GM23338 (cell line): ENCODE data around the gene NANOGP8. TPM values are rescaled to one million over a fixed set of nuclear protein-coding genes. Genes with fewer than 3 reads are reported as not detected.

Experiments
- ATAC-seq: fragments of 200-7000 bp; cut with Tn5 transposase; 3 replicates; pipeline ENCODE4 v1.9.1; 2020
- DNase-seq: peaks from one replicate; pipeline ENCODE4 v3.0.0-alpha.2; 2015; ENCODE audit warnings: low spot score
- H2AFZ ChIP-seq: fragments of 200-600 bp; sonication (generic); 2 replicates; pipeline ENCODE4 v1.8.0; 2016; ENCODE audit warnings: antibody characterized with exemption, mild to moderate bottlenecking, moderate library complexity
- H3F3A ChIP-seq: fragments of 200-600 bp; sonication (generic); replicated peaks from 2 replicates; pipeline ENCODE4 v1.8.0; 2017; ENCODE audit warnings: antibody characterized with exemption, mixed run types, low read depth
- H3K27ac ChIP-seq: fragments of 200-600 bp; sonication (generic); 2 replicates; pipeline ENCODE4 v1.6.1; 2016; ENCODE audit warnings: low read depth
- H3K27me3 ChIP-seq: fragments of 200-600 bp; sonication (generic); 2 replicates; pipeline ENCODE4 v1.8.0; 2016; ENCODE audit warnings: mild to moderate bottlenecking, mixed run types, moderate library complexity; ENCODE audit not compliant: insufficient read depth
- H3K36me3 ChIP-seq: fragments of 200-600 bp; sonication (generic); 2 replicates; pipeline ENCODE4 v1.8.0; 2016; ENCODE audit warnings: mild to moderate bottlenecking; ENCODE audit not compliant: insufficient read depth
- H3K4me1 ChIP-seq: fragments of 200-600 bp; sonication (generic); 2 replicates; pipeline ENCODE4 v1.8.0; 2016; ENCODE audit warnings: mild to moderate bottlenecking, moderate library complexity; ENCODE audit not compliant: insufficient read depth
- H3K4me2 ChIP-seq: fragments of 200-600 bp; sonication (generic); 2 replicates; pipeline ENCODE4 v1.7.1; 2017; ENCODE audit warnings: mixed run types
- H3K4me3 ChIP-seq: fragments of 200-600 bp; sonication (generic); 2 replicates; pipeline ENCODE4 v1.6.1; 2016; ENCODE audit warnings: mixed run types
- H3K79me2 ChIP-seq: fragments of 200-600 bp; sonication (generic); replicated peaks from 2 replicates; pipeline ENCODE4 v1.8.0; 2017; ENCODE audit warnings: mild to moderate bottlenecking; ENCODE audit not compliant: insufficient read depth
- H3K9me2 ChIP-seq: fragments of 200-600 bp; sonication (generic); 2 replicates; pipeline ENCODE4 v1.8.0; 2017; ENCODE audit not compliant: insufficient read depth
- H4K20me1 ChIP-seq: fragments of 200-600 bp; sonication (generic); replicated peaks from 2 replicates; pipeline ENCODE4 v1.8.0; 2017; ENCODE audit warnings: mild to moderate bottlenecking; ENCODE audit not compliant: insufficient read depth
- H3K27ac Mint-ChIP-seq: 2 replicates; pipeline ENCODE4 v1.8.0; 2020; ENCODE audit warnings: inconsistent platforms, mild to moderate bottlenecking, moderate library complexity, mixed read lengths
- H3K27me3 Mint-ChIP-seq: 3 replicates; pipeline ENCODE4 v1.8.0; 2022; ENCODE audit warnings: low read depth, mild to moderate bottlenecking, moderate library complexity, mixed read lengths, inconsistent platforms; ENCODE audit not compliant: insufficient read depth, poor library complexity
- H3K36me3 Mint-ChIP-seq: 3 replicates; pipeline ENCODE4 v1.8.0; 2021; ENCODE audit warnings: low read depth, mild to moderate bottlenecking, inconsistent platforms, moderate library complexity, mixed read lengths
- H3K4me1 Mint-ChIP-seq: 3 replicates; pipeline ENCODE4 v1.8.0; 2020; ENCODE audit warnings: mild to moderate bottlenecking, inconsistent platforms, mixed read lengths
- H3K4me3 Mint-ChIP-seq: 3 replicates; pipeline ENCODE4 v1.8.0; 2021; ENCODE audit warnings: moderate library complexity, mild to moderate bottlenecking, inconsistent platforms, mixed read lengths
- H3K9me3 Mint-ChIP-seq: 3 replicates; pipeline ENCODE4 v1.8.0; 2020; ENCODE audit warnings: moderate library complexity, mild to moderate bottlenecking, inconsistent platforms, mixed read lengths
- EZH2 ChIP-seq: fragments of 200-600 bp; sonication (generic); IDR thresholded peaks from one replicate; pipeline ENCODE4 v1.8.0; 2017; ENCODE audit warnings: antibody characterized with exemption, mild to moderate bottlenecking, low read depth; ENCODE audit not compliant: unreplicated experiment
- EZH2phosphoT487 ChIP-seq: fragments of 200-600 bp; sonication (generic); IDR thresholded peaks from one replicate; pipeline ENCODE4 v1.8.1; 2018; ENCODE audit warnings: antibody characterized with exemption; ENCODE audit not compliant: unreplicated experiment
- STAT1 ChIP-seq: IDR thresholded peaks from one replicate; pipeline ENCODE4 v1.6.1; 2016; ENCODE audit warnings: antibody characterized with exemption; ENCODE audit not compliant: unreplicated experiment
- ZNF331 ChIP-seq: fragments of 250-450 bp; sonication (Bioruptor Pico); IDR thresholded peaks from 2 replicates; pipeline ENCODE4 v1.5.0; 2020; ENCODE audit warnings: low read depth, mild to moderate bottlenecking, moderate library complexity
- ZNF462 ChIP-seq: fragments of 250-450 bp; sonication (Bioruptor Pico); IDR thresholded peaks from 2 replicates; pipeline ENCODE4 v1.5.0; 2020; ENCODE audit warnings: mild to moderate bottlenecking, moderate library complexity
- polyA plus RNA-seq: library from polyadenylated mRNA; unstranded; fragments of >200 nt; fragmentation: Nextera tagmentation; extraction: Ambion mirVana; gene quantifications from 2 replicates; pipeline ENCODE4 v1.2.1, GENCODE V29; 2016
- total RNA-seq: library from RNA; depleted of rRNA; stranded (reverse); fragments of >200 nt; shearing (Covaris generic); gene quantifications from 2 replicates; pipeline ENCODE4 v1.2.3, GENCODE V29; 2014
- TF ChIP-seq, protein P1 (sequence below): IDR thresholded peaks from one replicate; pipeline ENCODE4 v1.6.1; 2018; ENCODE audit warnings: antibody characterized with exemption; ENCODE audit not compliant: unreplicated experiment

NANOGP8 gene
- total and polyA plus RNA-seq, 2 experiments from 2014 or later = 8.5 to 53.4 TPM

GRCh38 chr15:35126236-35126635 lies 41.1 kb upstream of the NANOGP8 start (continued):
- TF ChIP-seq ZNF462 (no peak), STAT1 (no peak), EZH2 (no peak)

GRCh38 chr15:35123743-35124142 lies 38.6 kb upstream of the NANOGP8 start:
- no peak overlapping the region for H3K27ac ChIP-seq
- H4K20me1 ChIP-seq = no peaks in the 10 kb centered on the region
- H3K4me3 ChIP-seq = no peak overlapping the region
- H3K4me2 ChIP-seq = no peak overlapping the region
- DNase-seq (no peak), ATAC-seq (no peak)
- H2AFZ ChIP-seq = no peak overlapping the region
- Mint-ChIP-seq H3K9me3 (peaks cover 3% of the 10 kb centered on the region; the same call in 1 of the 3 replicates), H3K27me3 (peaks cover 2% of the 10 kb centered on the region), H3K4me3 (no peak overlapping the region), H3K27ac (no peak overlapping the region), H3K4me1 (peaks cover 3% of the 10 kb centered on the region; the same call in 1 of the 3 replicates), H3K36me3 (no peaks in the 10 kb centered on the region)
- H3K27me3 ChIP-seq = no peaks in the 10 kb centered on the region
- H3K9me2 ChIP-seq = no peaks in the 10 kb centered on the region
- H3K4me1 ChIP-seq = no peaks in the 10 kb centered on the region
- no peaks in the 10 kb centered on the region for H3K79me2 ChIP-seq
- no peaks in the 10 kb centered on the region for H3K36me3 ChIP-seq
- H3F3A ChIP-seq = no peaks in the 10 kb centered on the region
- TF ChIP-seq EZH2phosphoT487 = no peak
- no peak for TF ChIP-seq ZNF331 (CRISPR knock-in tag)
- TF ChIP-seq, protein P1, sequence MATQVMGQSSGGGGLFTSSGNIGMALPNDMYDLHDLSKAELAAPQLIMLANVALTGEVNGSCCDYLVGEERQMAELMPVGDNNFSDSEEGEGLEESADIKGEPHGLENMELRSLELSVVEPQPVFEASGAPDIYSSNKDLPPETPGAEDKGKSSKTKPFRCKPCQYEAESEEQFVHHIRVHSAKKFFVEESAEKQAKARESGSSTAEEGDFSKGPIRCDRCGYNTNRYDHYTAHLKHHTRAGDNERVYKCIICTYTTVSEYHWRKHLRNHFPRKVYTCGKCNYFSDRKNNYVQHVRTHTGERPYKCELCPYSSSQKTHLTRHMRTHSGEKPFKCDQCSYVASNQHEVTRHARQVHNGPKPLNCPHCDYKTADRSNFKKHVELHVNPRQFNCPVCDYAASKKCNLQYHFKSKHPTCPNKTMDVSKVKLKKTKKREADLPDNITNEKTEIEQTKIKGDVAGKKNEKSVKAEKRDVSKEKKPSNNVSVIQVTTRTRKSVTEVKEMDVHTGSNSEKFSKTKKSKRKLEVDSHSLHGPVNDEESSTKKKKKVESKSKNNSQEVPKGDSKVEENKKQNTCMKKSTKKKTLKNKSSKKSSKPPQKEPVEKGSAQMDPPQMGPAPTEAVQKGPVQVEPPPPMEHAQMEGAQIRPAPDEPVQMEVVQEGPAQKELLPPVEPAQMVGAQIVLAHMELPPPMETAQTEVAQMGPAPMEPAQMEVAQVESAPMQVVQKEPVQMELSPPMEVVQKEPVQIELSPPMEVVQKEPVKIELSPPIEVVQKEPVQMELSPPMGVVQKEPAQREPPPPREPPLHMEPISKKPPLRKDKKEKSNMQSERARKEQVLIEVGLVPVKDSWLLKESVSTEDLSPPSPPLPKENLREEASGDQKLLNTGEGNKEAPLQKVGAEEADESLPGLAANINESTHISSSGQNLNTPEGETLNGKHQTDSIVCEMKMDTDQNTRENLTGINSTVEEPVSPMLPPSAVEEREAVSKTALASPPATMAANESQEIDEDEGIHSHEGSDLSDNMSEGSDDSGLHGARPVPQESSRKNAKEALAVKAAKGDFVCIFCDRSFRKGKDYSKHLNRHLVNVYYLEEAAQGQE = no peak
- TF ChIP-seq ZNF462 = no peak
- no peak for TF ChIP-seq STAT1
